IPS DF 6.9 (cell line): Measurements from ENCODE around the gene FBXL16.

ENCODE experiments used
- DNase-seq: peaks from one replicate; pipeline ENCODE4 v3.0.0-alpha.2; 2013; ENCODE audit warnings: low read depth, low spot score
- H3K27ac ChIP-seq: one replicate; pipeline ENCODE4 v1.5.1; 2013; ENCODE audit warnings: low read length, control low read depth
- H3K27me3 ChIP-seq: 2 replicates; pipeline ENCODE4 v1.6.1; 2013; ENCODE audit warnings: mild to moderate bottlenecking, low read length; ENCODE audit not compliant: control insufficient read depth, insufficient read depth
- H3K36me3 ChIP-seq: 2 replicates; pipeline ENCODE4 v1.6.1; 2013; ENCODE audit warnings: low read length; ENCODE audit not compliant: control insufficient read depth, insufficient read depth
- H3K4me1 ChIP-seq: 2 replicates; pipeline ENCODE4 v1.6.1; 2013; ENCODE audit warnings: low read length; ENCODE audit not compliant: control insufficient read depth, insufficient read depth
- H3K4me3 ChIP-seq: 2 replicates; pipeline ENCODE4 v1.5.1; 2013; ENCODE audit warnings: mild to moderate bottlenecking, low read length
- H3K9me3 ChIP-seq: 2 replicates; pipeline ENCODE4 v1.6.1; 2013; ENCODE audit warnings: low read length, inconsistent platforms; ENCODE audit not compliant: control insufficient read depth, insufficient read depth
- WGBS: extraction: QIAGEN DNeasy Blood & Tissue Kit; methylation state at CpG from one replicate; pipeline ENCODE4 v1.1.7; 2013; ENCODE audit warnings: mixed read lengths, missing lambda C conversion rate; ENCODE audit not compliant: insufficient read length, insufficient coverage; 5-methylcytosine and 5-hydroxymethylcytosine counted together

The FBXL16 gene

GRCh38 chr16:674214-674881 lies 31.3 kb downstream of the FBXL16 start:
- WGBS = no CpG with 5 or more reads among the region's 22 CpGs
- peaks cover 41% of the 10 kb centered on the region for H3K36me3 ChIP-seq
- H3K4me3 ChIP-seq = no peak overlapping the region
- peaks cover 7% of the 10 kb centered on the region for H3K4me1 ChIP-seq
- H3K9me3 ChIP-seq = no peaks in the 10 kb centered on the region
- no peak overlapping the region for H3K27ac ChIP-seq
- no peaks in the 10 kb centered on the region for H3K27me3 ChIP-seq
- no peak for DNase-seq

- Histone ChIP-seq H3K9me3 (no peaks in the 10 kb centered on the region), H3K27ac (no peak overlapping the region), H3K4me1 (peaks cover 3% of the 10 kb centered on the region; the same call in 1 of the 2 replicates), H3K27me3 (no peaks in the 10 kb centered on the region), H3K36me3 (peaks cover 44% of the 10 kb centered on the region), H3K4me3 (no peak overlapping the region)
- no peak for DNase-seq
- WGBS = no CpG with 5 or more reads among the region's 18 CpGs
These were observed 32.1 kb downstream of the FBXL16 start for GRCh38 chr16:673399-673991.

- H3K9me3 ChIP-seq = no peaks in the 10 kb centered on the region
- H3K4me3 ChIP-seq = no peak overlapping the region
- H3K27me3 ChIP-seq = no peaks in the 10 kb centered on the region
- no peak for DNase-seq
- H3K4me1 ChIP-seq = peaks cover 3% of the 10 kb centered on the region; the same call in 1 of the 2 replicates
- WGBS = no CpG with 5 or more reads among the region's 21 CpGs
- H3K36me3 ChIP-seq = peaks cover 44% of the 10 kb centered on the region
- H3K27ac ChIP-seq = no peak overlapping the region
These were observed 32.8 kb downstream of the FBXL16 start for GRCh38 chr16:672851-673250.

- H3K4me1 ChIP-seq = peaks cover 3% of the 10 kb centered on the region; the same call in 1 of the 2 replicates
- H3K27me3 ChIP-seq = no peaks in the 10 kb centered on the region
- H3K27ac ChIP-seq = no peak overlapping the region
- no peaks in the 10 kb centered on the region for H3K9me3 ChIP-seq
- peaks cover 44% of the 10 kb centered on the region for H3K36me3 ChIP-seq
- DNase-seq = no peak
- WGBS = no CpG with 5 or more reads among the region's 19 CpGs
- no peak overlapping the region for H3K4me3 ChIP-seq
These were observed 33.2 kb downstream of the FBXL16 start for GRCh38 chr16:672371-672770.

GRCh38 chr16:671353-672131 lies 34.1 kb downstream of the FBXL16 start:
- Histone ChIP-seq H3K9me3 (no peaks in the 10 kb centered on the region), H3K27me3 (no peaks in the 10 kb centered on the region), H3K4me3 (no peak overlapping the region), H3K36me3 (peaks cover 44% of the 10 kb centered on the region), H3K27ac (no peak overlapping the region), H3K4me1 (no peaks in the 10 kb centered on the region)
- WGBS = no CpG with 5 or more reads among the region's 40 CpGs
- no peak for DNase-seq

- no peak overlapping the region for H3K27ac ChIP-seq
- H3K27me3 ChIP-seq = no peaks in the 10 kb centered on the region
- no peak for DNase-seq
- peaks cover 44% of the 10 kb centered on the region for H3K36me3 ChIP-seq
- no peaks in the 10 kb centered on the region for H3K4me1 ChIP-seq
- H3K4me3 ChIP-seq = no peak overlapping the region
- WGBS = no CpG with 5 or more reads among the region's 52 CpGs
- no peaks in the 10 kb centered on the region for H3K9me3 ChIP-seq
These were observed 34.9 kb downstream of the FBXL16 start for GRCh38 chr16:670485-671352.

GRCh38 chr16:669666-670065 lies 35.9 kb downstream of the FBXL16 start:
- no peaks in the 10 kb centered on the region for H3K27me3 ChIP-seq
- WGBS = no CpG with 5 or more reads among the region's 13 CpGs
- H3K4me1 ChIP-seq = no peaks in the 10 kb centered on the region
- H3K4me3 ChIP-seq = no peak overlapping the region
- peaks cover 44% of the 10 kb centered on the region for H3K36me3 ChIP-seq
- H3K27ac ChIP-seq = no peak overlapping the region
- DNase-seq = no peak
- H3K9me3 ChIP-seq = no peaks in the 10 kb centered on the region

- H3K9me3 ChIP-seq = no peaks in the 10 kb centered on the region
- no CpG with 5 or more reads among the region's 50 CpGs for WGBS
- DNase-seq = no peak
- no peaks in the 10 kb centered on the region for H3K27me3 ChIP-seq
- no peak overlapping the region for H3K27ac ChIP-seq
- peak overlapping the region; percentile 97 for H3K4me3 ChIP-seq
- H3K4me1 ChIP-seq = no peaks in the 10 kb centered on the region
- peaks cover 44% of the 10 kb centered on the region for H3K36me3 ChIP-seq
These were observed 37.0 kb downstream of the FBXL16 start for GRCh38 chr16:668519-669171.

- Histone ChIP-seq H3K4me3 (peak within 1 kb of the TSS; percentile 97), H3K27ac (no peak within 1 kb of the TSS), H3K36me3 (peaks cover 39% of the 10 kb centered on the region), H3K4me1 (no peaks in the 10 kb centered on the region), H3K9me3 (no peaks in the 10 kb centered on the region), H3K27me3 (no peaks in the 10 kb centered on the region)
- DNase-seq = no peak
- no CpG with 5 or more reads among the region's 78 CpGs for WGBS
These were observed 37.7 kb downstream of the FBXL16 start, which contains the start of gene RHOT2 for GRCh38 chr16:667780-668518. RHOT2 (plus strand) TSS chr16:668132; CDS start chr16:668200, 68 bp downstream.
